Neural progenitor cell (in vitro differentiated cells): ENCODE results near the gene ESRRA. TPM values are rescaled to one million over a fixed set of nuclear protein-coding genes. Genes with fewer than 3 reads are reported as not detected.
A peak's percentile ranks its signal among the peaks of the same experiment; 100 is the strongest.

Experiments used
- DNase-seq: peaks from one replicate; pipeline ENCODE4 v3.0.0-alpha.2; 2016; ENCODE audit warnings: low spot score
- H2AFZ ChIP-seq: fragments of 200-600 bp; sonication (generic); replicated peaks from 2 replicates; pipeline ENCODE4 v1.6.1; 2016; ENCODE audit warnings: antibody characterized with exemption
- H3F3A ChIP-seq: fragments of 200-600 bp; sonication (generic); 2 replicates; pipeline ENCODE4 v1.6.1; 2016; ENCODE audit warnings: antibody characterized with exemption, low read depth
- H3K27ac ChIP-seq: fragments of 200-600 bp; sonication (generic); 2 replicates; pipeline ENCODE4 v1.5.1; 2016; ENCODE audit warnings: mild to moderate bottlenecking
- H3K27me3 ChIP-seq: fragments of 200-600 bp; sonication (generic); 2 replicates; pipeline ENCODE4 v1.6.1; 2016; ENCODE audit warnings: mild to moderate bottlenecking, moderate library complexity
- H3K36me3 ChIP-seq: fragments of 200-600 bp; sonication (generic); 2 replicates; pipeline ENCODE4 v1.5.1; 2016
- H3K4me1 ChIP-seq: fragments of 200-600 bp; sonication (generic); 2 replicates; pipeline ENCODE4 v1.6.1; 2016; ENCODE audit warnings: mixed run types
- H3K4me2 ChIP-seq: fragments of 200-600 bp; sonication (generic); 2 replicates; pipeline ENCODE4 v1.6.1; 2016
- H3K4me3 ChIP-seq: fragments of 200-600 bp; sonication (generic); 2 replicates; pipeline ENCODE4 v1.5.1; 2016
- H3K79me2 ChIP-seq: fragments of 200-600 bp; sonication (generic); 2 replicates; pipeline ENCODE4 v1.6.1; 2016; ENCODE audit warnings: low read depth
- H3K9ac ChIP-seq: fragments of 200-600 bp; sonication (generic); 2 replicates; pipeline ENCODE4 v1.6.1; 2016
- H3K9me3 ChIP-seq: fragments of 200-600 bp; sonication (generic); 2 replicates; pipeline ENCODE4 v1.5.1; 2016; ENCODE audit warnings: low read depth
- H4K20me1 ChIP-seq: fragments of 200-600 bp; sonication (generic); 2 replicates; pipeline ENCODE4 v1.6.1; 2016; ENCODE audit warnings: low read depth
- H3K27ac Mint-ChIP-seq: 3 replicates; pipeline ENCODE4 v1.8.0; 2021; ENCODE audit warnings: mixed read lengths
- H3K27me3 Mint-ChIP-seq: 2 replicates; pipeline ENCODE4 v1.8.0; 2022; ENCODE audit warnings: low read depth, mild to moderate bottlenecking, inconsistent platforms, moderate library complexity, mixed read lengths; ENCODE audit not compliant: insufficient read depth
- H3K36me3 Mint-ChIP-seq: 3 replicates; pipeline ENCODE4 v1.8.0; 2021; ENCODE audit warnings: mixed read lengths
- H3K4me1 Mint-ChIP-seq: 3 replicates; pipeline ENCODE4 v1.8.0; 2021; ENCODE audit warnings: mixed read lengths
- H3K4me3 Mint-ChIP-seq: 3 replicates; pipeline ENCODE4 v1.8.0; 2021; ENCODE audit warnings: mild to moderate bottlenecking, moderate library complexity, mixed read lengths
- H3K9me3 Mint-ChIP-seq: 3 replicates; pipeline ENCODE4 v1.8.0; 2020; ENCODE audit warnings: mixed read lengths
- CTCF ChIP-seq: fragments of 200-600 bp; sonication (generic); IDR thresholded peaks from 2 replicates; pipeline ENCODE4 v1.5.1; 2017; ENCODE audit warnings: antibody characterized with exemption, mild to moderate bottlenecking
- EZH2 ChIP-seq: fragments of 200-600 bp; sonication (generic); IDR thresholded peaks from 2 replicates; pipeline ENCODE4 v1.6.1; 2017; ENCODE audit warnings: antibody characterized with exemption, mild to moderate bottlenecking, moderate library complexity
- EZH2phosphoT487 ChIP-seq: fragments of 200-600 bp; sonication (generic); IDR thresholded peaks from 2 replicates; pipeline ENCODE4 v1.6.1; 2017; ENCODE audit warnings: antibody characterized with exemption
- total RNA-seq: library from RNA; depleted of rRNA; stranded (reverse); fragments of >200 nt; gene quantifications from 2 replicates; pipeline ENCODE4 v1.2.3, GENCODE V29; 2015; ENCODE audit warnings: low replicate concordance

Gene ESRRA
- total RNA-seq, 1 donor from 2014 or later = 5.5 TPM

GRCh38 chr11:64281957-64282770 lies 23.2 kb upstream of the ESRRA start:
- H3K4me3 Mint-ChIP-seq = peak overlapping the region; percentile 68
- TF ChIP-seq EZH2 (no peak), EZH2phosphoT487 (no peak), CTCF (no peak)
- Histone ChIP-seq H3K36me3 (no peaks in the 10 kb centered on the region), H4K20me1 (no peaks in the 10 kb centered on the region), H3K27me3 (no peaks in the 10 kb centered on the region), H3K4me1 (peaks cover 5% of the 10 kb centered on the region), H3K9me3 (no peaks in the 10 kb centered on the region), H3K4me2 (no peak overlapping the region), H2AFZ (no peak overlapping the region), H3F3A (peaks cover 4% of the 10 kb centered on the region), H3K4me3 (no peak overlapping the region), H3K27ac (no peak overlapping the region), H3K9ac (no peak overlapping the region), H3K79me2 (peaks cover 3% of the 10 kb centered on the region)
- peaks cover 11% of the 10 kb centered on the region for H3K27me3 Mint-ChIP-seq
- no peak overlapping the region for H3K27ac Mint-ChIP-seq
- H3K9me3 Mint-ChIP-seq = no peaks in the 10 kb centered on the region
- H3K36me3 Mint-ChIP-seq = peaks cover 12% of the 10 kb centered on the region
- H3K4me1 Mint-ChIP-seq = peaks cover 16% of the 10 kb centered on the region
- DNase-seq = no peak

GRCh38 chr11:64283092-64283491 lies 22.2 kb upstream of the ESRRA start:
- Histone ChIP-seq H3K36me3 (no peaks in the 10 kb centered on the region), H3K4me3 (no peak overlapping the region), H3K9me3 (no peaks in the 10 kb centered on the region), H4K20me1 (no peaks in the 10 kb centered on the region), H3K27ac (no peak overlapping the region), H2AFZ (no peak overlapping the region), H3K4me2 (no peak overlapping the region), H3K79me2 (peaks cover 3% of the 10 kb centered on the region), H3K9ac (no peak overlapping the region), H3K27me3 (no peaks in the 10 kb centered on the region), H3K4me1 (peaks cover 5% of the 10 kb centered on the region), H3F3A (peaks cover 4% of the 10 kb centered on the region)
- Mint-ChIP-seq H3K4me1 (peaks cover 16% of the 10 kb centered on the region), H3K27ac (no peak overlapping the region), H3K9me3 (no peaks in the 10 kb centered on the region), H3K36me3 (peaks cover 12% of the 10 kb centered on the region), H3K4me3 (peak overlapping the region; percentile 78), H3K27me3 (peaks cover 11% of the 10 kb centered on the region)
- TF ChIP-seq EZH2 = no peak
- no peak for TF ChIP-seq CTCF
- no peak for TF ChIP-seq EZH2phosphoT487
- no peak for DNase-seq

GRCh38 chr11:64284048-64284961 lies 21.0 kb upstream of the ESRRA start, which contains the start of gene BAD:
Gene BAD (minus strand): TSS chr11:64284665. CDS start chr11:64284368, 297 bp downstream.
- Histone ChIP-seq H3K27ac (no peak within 1 kb of the TSS), H3K4me2 (peak within 1 kb of the TSS; percentile 74)

More at GRCh38 chr11:64284048-64284961, 21.0 kb upstream of the ESRRA start, which contains the start of gene BAD:
- H3K4me1 Mint-ChIP-seq = peaks cover 16% of the 10 kb centered on the region
- H3K4me1 ChIP-seq = peaks cover 5% of the 10 kb centered on the region
- H4K20me1 ChIP-seq = no peaks in the 10 kb centered on the region
- peak within 1 kb of the TSS; percentile 36 for H3K9ac ChIP-seq
- peak; percentile 98 for DNase-seq
- TF ChIP-seq CTCF (no peak), EZH2phosphoT487 (no peak), EZH2 (no peak)
- peak within 1 kb of the TSS; percentile 60 for H2AFZ ChIP-seq
- H3F3A ChIP-seq = peaks cover 4% of the 10 kb centered on the region
- H3K27ac Mint-ChIP-seq = no peak within 1 kb of the TSS
- H3K27me3 ChIP-seq = peaks cover 9% of the 10 kb centered on the region
- peak within 1 kb of the TSS; percentile 91 for H3K4me3 Mint-ChIP-seq
- no peaks in the 10 kb centered on the region for H3K9me3 Mint-ChIP-seq
- H3K4me3 ChIP-seq = peak within 1 kb of the TSS; percentile 97
- no peaks in the 10 kb centered on the region for H3K36me3 ChIP-seq
- peaks cover 3% of the 10 kb centered on the region for H3K79me2 ChIP-seq
- peaks cover 11% of the 10 kb centered on the region for H3K27me3 Mint-ChIP-seq
- H3K36me3 Mint-ChIP-seq = peaks cover 7% of the 10 kb centered on the region
- no peaks in the 10 kb centered on the region for H3K9me3 ChIP-seq
